Stimulated activated CD4-positive, alpha-beta T cell treated with anti-CD3 and anti-CD28 coated beads, Interleukin-15, amount 100 ng/mL, for 48 hours (primary cell): ENCODE results near the gene NPPA.

Experiments used
- DNase-seq, 2 donors: peaks; one replicate each; pipeline ENCODE4 v3.0.0-alpha.2; 2020; ENCODE audit warnings: low read depth in 2 of 2

The NPPA gene

DNA sequence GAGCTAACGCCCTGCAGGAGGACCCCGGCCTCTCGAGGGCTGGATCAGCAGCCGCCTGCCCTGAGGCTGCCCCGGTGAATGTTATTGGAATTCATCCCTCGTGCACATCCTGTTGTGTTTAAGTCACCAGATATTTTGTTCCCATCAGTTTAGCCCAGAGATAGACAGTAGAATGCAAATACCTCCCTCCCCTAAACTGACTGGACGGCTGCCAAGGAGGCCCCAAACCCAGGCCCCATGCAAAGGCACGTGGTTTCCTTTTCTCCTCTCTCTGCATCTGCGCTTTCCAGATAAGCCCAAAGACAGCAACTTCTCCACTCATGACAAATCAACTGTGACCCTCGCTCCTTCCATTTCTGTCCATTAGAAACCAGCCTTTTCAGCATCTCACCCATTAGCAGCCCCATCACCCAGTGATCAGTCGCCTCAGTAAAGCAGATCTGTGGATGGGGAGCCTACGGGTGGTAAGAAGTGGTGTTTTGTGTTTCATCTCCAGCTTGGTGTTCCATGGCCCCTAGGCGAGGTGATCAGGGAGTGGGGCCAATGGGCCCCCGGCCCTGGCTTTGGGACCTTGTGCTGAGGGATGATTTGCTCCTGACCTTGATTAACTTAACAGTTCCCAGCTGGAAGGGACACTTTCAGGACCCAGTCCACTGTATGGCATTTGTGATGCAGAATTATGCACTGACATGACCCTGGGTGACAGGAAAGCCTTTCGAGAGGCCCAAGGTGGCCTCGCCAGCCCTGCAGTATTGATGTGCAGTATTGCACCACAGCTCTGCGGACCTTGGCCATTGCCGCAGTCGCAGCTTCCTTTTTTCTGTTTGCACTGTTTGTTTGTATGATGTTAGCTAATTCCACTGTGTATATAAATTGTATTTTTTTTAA lies 5.2 kb downstream of the NPPA start:
- DNase-seq: no peak

DNA sequence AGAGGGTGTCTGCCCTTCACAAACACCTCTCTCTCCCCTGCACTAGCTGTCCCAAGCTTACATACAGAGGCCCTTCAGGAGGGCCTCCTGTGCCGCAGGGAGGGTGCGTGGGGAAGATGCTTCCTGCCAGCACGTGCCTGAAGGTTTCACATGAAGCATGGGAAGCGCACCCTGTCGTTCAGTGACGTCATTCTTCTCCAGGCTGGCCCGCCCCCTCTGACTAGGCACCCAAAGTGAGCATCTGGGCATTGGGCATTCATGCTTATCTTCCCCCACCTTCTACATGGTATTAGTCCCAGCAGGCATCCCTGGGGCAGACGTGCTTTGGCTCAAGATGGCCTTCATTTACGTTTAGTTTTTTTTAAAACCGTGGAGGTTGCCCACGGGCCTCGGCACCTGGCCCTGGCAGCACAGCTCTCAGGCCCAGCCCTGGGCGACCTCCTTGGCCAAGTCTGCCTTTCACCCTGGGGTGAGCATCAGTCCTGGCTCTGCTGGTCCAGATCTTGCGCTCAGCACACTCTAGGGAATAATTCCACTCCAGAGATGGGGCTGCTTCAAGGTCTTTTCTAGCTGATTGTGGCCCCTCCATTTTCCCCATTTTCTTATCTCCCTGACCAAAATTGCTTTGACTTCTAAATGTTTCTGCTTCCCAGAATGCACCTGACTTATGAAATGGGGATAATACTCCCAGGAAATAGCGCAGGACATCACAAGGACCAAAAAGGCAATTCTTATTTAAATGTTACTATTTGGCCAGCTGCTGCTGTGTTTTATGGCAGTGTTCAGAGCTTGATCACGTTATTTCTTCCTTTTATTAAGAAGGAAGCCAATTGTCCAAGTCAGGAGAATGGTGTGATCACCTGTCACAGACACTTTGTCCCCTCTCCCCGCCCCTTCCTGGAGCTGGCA lies 6.1 kb downstream of the NPPA start:
- no peak for DNase-seq

DNA sequence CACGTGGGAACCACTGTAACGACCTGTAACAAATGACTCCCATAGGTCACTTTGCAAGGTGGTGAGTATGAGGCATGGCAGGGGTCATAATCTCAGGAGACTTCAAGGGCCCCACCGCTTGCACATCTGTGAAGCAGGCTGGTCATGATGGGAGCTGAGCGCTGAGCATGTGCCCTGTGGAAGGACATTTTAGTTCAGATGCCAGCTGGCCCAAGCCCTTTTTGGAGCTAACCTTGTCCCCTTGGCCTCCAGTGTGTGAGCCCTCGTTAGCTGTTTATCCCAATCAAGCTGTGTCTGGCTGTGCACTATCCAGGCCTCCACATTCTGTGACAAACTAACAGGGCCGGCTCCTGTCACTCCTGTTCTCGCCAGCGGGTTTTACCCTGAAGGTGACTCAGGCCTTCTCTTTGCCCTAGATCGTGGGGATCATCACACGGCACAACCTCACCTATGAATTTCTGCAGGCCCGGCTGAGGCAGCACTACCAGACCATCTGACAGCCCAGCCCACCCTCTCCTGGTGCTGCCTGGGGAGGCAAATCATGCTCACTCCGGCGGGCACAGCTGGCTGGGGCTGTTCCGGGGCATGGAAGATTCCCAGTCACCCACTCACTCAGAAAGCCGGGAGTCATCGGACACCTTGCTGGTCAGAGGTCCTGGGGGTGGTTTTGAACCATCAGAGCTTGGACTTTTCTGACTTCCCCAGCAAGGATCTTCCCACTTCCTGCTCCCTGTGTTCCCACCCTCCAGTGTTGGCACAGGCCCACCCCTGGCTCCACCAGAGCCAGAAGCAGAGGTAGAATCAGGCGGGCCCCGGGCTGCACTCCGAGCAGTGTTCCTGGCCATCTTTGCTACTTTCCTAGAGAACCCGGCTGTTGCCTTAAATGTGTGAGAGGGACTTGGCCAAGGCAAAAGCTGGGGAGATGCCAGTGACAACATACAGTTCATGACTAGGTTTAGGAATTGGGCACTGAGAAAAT lies 7.6 kb downstream of the NPPA start:
- no peak for DNase-seq

DNA sequence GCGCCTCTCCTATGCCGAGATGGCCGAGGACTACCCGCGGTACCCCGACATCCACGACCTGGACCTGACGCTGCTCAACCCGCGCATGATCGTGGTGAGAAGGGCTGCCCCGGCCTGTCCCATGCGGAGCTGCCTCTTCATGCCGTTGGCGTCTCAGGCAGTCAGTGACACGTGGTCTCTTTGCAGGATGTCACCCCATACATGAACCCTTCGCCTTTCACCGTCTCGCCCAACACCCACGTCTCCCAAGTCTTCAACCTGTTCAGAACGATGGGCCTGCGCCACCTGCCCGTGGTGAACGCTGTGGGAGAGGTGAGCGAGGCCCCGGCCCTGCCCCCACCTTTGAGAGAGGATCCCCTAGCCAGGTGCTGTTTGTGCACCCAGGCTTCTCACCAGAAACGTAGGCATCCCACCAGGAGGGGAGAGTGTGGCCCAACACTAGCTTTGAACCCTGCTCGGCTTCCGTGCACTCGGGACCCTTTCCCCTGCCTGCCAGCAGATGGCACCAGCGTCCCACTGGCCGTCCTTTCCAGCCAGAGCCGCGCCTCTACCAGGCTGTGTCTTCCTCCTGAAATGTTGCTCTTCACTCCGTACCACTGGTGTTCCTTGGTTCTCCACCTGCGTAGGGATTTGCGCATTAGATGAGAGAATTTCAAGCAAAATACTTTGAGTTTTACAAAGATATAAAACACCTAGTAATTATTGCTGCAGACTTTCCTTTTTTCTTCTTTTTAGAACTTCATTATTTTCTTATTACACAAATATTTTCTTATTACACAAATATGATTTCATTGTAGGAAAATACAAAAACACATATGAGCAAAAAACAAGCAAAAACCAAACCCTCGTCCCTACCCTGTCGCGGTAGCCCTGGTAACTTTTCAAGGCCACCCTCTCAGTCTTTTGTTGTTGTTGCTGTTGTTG lies 9.0 kb downstream of the NPPA start:
- peak; percentile 42 to 53 for DNase-seq

DNA sequence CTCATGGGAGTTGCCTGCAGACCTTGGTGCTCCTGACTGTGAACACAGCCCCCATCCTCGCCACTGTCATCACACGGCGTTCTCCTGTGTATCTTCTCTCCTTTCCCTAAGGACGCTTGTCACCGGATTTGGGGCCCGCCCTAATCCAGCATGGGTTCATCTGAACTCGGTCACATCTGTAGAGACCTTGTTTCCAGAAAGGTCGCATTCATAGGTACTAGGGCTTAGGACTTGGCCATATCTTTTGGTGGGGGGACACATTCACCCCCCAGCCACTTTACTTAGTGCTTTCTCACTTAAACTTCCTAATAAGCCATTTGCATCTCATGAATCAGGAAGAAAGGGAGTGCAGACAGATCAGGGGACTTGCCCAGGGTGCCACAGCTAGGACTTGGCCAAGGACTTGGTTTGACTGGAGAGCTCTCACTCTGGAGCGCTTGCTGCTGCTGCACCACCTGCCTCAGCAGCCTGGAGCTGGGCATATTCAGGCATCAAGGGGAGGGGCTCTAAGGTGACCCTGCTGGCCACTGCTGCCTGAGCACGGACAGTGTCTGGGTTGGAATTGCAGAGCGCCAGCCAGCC lies 9.7 kb downstream of the NPPA start:
- DNase-seq: no peak

DNA sequence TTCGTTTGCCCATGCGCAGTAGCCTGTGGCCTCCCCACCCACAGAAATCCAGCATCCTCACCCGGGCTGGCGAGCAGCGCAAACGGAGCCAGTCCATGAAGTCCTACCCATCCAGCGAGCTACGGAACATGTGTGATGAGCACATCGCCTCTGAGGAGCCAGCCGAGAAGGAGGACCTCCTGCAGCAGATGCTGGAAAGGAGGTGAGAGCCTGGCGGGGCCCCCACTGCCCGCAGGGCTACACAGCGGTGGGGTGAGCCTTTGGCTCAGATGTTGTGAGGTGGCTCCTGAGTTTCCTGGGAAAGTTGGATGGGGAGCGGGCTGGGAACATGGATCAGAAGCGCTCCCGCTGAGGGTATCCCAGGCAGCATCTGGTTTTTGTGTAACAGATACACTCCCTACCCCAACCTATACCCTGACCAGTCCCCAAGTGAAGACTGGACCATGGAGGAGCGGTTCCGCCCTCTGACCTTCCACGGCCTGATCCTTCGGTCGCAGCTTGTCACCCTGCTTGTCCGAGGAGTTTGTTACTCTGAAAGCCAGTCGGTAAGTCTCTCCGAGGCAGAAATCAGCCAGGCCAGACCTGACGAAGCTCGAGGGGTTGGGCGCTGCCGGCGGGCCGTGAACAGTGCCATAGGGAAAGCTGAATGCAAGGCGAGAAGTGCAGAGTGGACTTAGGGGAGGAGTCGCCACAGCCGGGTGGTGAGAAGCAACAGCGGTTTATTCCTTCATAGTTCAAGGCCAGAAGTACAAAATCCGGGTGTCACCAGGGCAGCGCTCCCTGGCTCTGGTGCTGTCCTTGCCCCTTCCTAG lies 10.4 kb downstream of the NPPA start:
- no peak for DNase-seq

DNA sequence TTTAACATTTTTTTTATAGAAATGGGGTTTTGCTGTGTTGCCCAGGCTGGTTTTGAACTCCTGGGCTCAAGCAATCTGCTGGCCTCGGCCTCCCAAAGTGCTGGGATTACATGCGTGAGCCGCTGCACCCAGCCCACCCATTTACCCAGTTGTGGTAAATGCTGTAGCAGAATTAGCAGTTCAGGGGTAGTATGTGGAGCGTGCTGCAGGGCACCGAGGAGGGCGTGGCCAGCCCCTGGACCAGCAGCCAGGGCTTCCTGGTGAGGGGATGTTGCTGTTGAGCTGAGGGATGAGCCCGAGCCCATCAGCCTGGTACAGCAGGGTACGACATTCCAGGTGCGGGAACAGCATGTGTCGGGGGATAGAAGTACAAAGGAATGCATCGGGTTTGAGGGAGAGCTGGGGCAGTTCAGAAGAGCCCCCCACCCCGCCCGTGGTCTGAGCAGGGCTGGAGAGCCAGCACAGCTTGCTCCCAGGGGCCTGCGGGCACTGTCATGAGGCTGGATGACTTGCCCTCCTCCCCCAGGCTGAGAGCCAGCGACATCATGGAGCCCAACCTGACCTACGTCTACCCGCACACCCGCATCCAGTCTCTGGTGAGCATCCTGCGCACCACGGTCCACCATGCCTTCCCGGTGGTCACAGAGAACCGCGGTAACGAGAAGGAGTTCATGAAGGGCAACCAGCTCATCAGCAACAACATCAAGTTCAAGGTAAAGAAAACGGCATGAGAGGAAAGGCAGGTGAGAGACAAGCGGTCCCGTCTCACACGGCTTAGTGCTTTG lies 11.9 kb downstream of the NPPA start:
- no peak for DNase-seq

DNA sequence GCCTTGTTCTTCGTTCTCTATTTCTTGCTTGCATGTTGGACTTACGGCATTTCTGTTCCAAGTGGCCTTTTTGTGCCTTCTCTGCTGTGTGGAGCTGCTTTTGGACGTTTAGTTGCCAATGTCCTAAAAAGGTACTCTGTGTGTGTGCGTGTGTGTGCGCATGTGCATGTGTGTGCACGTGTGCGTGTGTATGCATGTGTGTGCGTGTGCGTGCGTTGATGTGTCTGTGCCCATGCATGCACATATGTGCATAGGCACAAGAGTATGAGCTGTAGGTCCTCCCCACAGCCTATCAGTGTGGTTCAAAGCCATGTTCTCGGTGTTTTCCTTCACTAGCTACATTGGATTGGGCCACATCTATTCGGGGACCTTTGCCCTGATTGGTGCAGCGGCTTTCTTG lies 13.7 kb downstream of the NPPA start:
- no peak for DNase-seq

DNA sequence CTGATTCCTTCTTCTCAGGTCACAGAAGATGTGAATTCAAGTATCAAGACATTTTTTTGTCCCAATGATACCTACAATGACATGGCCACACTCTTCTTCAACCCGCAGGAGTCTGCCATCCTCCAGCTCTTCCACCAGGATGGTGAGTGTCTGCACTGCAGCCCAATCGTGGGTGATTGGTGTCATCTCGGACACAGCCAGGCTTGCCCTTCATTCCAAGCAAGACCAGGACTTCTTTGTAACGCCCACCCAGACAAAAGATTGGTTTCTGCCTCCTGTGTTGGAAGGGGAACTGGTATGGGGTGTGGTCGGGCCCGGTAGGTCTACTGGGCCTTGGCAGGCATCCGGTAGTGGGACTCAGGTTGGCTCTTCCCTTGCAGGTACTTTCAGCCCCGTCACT lies 14.1 kb downstream of the NPPA start:
- no peak for DNase-seq

DNA sequence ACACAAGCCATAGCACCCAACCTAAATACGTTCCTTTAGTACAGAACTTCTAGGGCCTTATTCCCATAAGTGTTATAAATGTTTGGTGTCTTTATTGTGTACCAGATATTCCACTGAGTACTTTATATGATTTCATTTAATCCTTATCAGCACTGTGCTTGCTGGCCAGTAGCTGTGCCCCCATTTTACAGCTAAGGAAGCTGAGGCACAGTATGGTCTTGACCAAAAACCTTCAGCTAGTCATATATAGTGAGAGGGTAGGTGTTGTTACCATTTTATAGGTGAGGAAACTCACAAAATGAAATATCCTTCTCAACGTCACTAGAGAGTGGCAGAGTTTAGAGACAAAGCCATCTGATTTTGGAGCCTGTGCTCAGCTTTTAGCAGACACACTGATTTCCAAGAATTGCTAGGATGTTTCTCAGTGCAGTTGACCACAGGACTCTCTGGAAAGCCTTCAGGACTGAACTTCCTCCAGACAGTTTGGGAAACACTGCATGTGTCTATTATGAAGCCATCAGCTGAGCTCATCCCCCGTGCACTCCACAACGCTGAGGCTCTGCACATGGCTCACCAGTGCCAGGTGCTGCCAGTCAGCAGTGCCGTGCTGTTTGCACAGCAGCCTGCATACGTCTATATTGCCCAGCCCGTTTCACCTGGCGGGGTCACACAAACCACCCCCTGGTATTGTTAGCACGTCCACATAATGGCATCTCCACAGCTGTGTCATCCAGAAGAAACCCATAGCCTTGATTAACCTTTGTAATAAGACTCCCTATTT lies 15.4 kb downstream of the NPPA start:
- DNase-seq: no peak

DNA sequence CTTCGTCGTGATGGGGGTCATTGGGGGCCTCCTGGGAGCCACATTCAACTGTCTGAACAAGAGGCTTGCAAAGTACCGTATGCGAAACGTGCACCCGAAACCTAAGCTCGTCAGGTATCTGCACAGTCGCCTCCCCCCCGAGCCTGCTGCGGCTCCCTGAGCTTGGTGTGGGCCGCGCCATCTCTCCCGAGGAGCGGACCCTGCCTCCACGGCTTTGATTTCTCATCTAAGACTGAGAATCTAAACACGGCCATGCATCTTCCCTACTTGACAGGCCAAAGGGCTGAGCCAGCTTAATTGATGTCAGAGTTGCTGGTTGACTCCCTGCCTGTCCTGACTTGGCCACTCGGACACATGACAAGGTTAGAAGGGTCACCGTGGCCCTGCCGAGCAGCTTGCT lies 19.1 kb downstream of the NPPA start:
- no peak for DNase-seq

DNA sequence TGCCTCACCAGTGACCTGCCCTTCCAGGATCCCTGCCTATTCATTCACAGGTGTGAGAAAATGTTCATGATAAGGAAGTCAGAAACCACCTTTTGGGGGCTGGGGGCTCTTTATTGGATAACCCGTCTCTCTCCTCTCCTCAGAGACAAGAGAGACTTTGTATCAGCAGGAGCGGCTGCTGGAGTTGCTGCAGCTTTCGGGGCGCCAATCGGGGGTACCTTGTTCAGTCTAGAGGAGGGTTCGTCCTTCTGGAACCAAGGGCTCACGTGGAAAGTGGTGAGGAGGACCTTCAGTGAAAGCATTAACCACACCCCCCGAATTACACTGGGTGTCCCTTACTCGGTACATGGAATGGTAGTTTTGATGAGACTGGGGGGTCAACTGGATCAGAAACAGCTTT lies 20.6 kb downstream of the NPPA start:
- no peak for DNase-seq

DNA sequence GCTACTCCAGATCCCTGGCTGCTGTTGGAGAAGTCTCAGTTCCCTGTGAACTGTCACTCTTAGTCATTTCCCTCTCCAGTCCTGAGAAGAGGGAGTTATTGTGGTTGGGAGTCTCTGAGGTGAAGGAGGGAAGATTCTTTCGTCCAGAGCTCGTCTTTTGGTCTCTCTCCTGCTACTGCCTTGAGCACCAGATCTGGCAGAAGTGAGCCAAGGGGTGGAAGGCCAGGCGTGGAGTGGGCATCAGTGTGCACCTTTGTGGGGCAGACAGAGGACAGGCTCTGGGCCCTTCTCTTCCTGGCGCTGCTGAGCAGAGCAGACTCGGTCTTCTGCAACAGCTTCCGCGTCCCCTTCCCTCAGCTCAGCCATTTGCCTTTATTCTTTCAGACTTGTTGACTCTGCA lies 22.5 kb downstream of the NPPA start:
- DNase-seq: no peak

DNA sequence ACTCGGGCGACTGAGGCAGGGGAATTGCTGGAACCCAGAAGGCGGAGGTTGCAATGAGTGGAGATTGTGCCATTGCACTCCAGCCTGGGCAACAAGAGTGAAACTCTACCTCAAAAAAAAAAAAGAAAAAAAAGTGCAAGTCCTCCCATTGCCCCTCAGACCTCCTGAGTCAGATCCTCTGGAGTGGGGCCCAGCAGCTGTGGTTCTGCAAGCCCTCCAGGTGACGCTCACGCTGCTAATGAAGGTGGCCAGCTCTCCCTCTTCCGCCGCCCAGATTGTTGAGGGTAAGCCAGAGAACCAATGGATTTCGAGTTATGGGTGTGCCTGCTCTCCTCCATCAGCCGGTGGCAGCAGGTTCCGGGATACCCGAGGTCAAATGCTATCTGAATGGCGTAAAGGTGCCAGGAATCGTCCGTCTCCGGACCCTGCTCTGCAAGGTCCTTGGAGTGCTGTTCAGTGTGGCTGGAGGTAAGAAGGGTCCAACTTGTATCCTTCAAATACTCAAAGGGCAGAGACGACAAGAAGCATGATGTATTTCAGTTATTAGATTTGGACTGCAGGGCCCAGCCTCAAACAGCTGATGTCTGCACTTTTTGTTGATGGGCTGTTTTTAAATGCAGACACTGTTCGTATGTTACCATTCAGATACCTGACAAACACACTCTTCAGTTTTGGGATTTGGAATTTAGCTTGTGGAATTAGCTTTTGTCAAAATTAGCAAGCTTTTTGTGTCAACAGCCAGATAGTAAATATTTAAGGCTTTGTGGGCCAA lies 24.0 kb downstream of the NPPA start:
- no peak for DNase-seq

DNA sequence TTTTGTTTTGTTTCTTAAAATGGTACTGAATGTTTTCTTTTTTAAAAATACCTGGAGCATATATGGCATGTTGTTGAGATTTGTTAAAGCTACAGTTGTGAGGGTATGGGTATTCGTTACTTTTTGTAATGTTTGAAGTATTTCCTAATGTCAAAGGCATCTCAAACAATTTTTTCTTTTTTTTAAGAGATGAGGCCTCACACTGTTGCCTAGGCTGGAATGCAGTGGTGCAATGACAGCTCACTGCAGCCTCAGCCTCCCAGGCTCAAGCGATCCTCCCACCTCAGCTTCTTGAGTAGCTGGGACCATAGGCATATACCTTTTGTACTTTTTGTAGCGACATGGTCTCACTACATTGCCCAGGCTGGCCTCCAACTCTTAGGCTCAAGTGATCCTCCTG lies 25.5 kb downstream of the NPPA start:
- DNase-seq: no peak

DNA sequence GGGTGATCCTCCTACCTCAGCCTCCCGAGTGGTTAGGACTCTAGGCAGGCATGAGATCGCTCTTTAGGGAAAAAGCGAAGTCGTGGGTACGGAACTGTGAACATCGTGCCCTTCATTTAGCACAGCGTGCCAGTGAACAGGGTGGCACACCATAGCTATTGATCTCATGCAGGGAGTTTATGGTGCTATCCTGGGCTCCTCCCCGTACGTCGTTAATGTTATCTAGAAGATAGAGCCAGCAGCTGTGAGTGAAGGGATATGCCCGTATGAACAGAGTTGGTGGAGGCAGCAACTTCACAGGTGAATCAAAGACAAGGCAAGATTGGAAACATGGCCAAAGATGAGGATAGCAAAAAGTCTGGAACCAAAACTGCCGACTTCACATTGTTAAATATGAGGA lies 30.4 kb downstream of the NPPA start:
- no peak for DNase-seq

DNA sequence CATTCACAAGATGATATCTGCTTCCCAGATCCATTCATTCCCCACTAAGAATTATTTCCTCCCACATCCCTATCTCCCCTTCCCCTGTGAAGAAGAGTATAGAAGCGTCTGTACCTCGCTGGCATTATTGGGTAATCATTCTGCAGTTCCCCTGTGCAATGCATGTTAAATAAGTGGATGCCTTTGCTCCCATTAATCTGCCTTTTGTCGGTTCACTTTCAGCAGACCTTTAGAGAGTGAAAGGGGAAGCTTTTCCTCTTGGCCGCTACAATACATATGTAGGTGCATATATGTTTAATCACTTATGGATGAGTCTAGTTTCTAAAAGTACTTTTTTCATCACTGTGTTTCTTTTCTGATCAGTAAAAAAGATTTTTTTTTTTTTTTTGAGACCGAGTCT lies 34.6 kb downstream of the NPPA start:
- no peak for DNase-seq
